HG02840 (cell line): ENCODE results near the gene COQ10B.
A peak's percentile ranks its signal among the peaks of the same experiment; 100 is the strongest.

ENCODE experiments used
- ATAC-seq: cut with Tn5 transposase; IDR thresholded peaks from one replicate; pipeline ENCODE4 v1.9.1; 2021; ENCODE audit warnings: mild to moderate bottlenecking, moderate library complexity, moderate number of reproducible peaks; ENCODE audit not compliant: unreplicated experiment, low FRiP score

The COQ10B gene

DNA sequence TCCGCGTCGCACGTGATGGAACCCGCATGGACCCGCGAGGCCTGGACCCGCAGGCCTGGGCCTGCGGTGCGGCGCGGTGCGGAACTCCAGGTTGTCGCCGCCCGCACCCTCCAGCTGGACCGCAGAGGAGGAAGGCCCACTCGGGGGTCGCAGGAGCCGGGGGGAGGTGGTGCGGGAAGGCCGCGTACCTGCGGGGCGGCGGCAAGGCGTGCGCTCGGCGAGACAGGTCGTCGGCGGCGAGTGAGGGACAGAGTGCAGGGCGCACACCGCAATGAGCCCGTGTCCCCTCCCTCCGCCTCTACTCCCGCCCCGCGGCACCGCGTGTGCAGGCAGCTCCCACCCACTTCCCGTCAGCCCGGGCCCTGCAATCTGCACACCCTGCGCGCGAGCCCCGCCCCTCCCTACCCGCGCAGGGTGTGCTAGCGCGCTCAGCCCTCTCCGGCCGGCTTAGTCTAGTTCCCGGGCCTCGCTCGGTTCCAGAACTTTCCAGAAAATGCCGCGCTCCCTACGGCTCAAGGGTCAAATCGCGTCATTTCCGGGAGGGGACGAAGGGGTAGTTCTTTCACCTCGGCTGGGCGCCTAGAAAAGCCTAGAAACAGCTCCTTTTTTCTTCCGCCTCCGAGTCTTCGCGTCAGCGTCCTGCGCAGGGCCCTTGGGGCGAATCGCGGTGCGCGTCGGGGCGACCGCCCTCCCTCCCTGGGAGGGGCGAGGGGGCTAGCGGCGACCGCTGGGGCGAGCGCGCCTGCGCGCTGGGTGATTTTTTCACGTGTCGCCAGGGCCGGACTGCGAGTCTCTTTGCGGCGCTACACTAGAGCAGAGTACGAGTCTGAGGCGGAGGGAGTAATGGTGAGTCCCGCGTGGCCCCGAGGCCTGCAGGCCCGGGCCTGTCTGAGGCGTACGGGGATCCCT is 46.5 kb downstream of the COQ10B start, which contains the start of the genes HSPD1 and HSPE1:
HSPD1 (minus strand) TSS at position 247 of the 909 bp plus-strand sequence. CDS start 992 bp downstream, outside the sequence.
HSPE1 (plus strand) TSS at position 786 of the 909 bp plus-strand sequence; CDS start at position 844, 58 bp downstream.
- ATAC-seq: peak; percentile 88

DNA sequence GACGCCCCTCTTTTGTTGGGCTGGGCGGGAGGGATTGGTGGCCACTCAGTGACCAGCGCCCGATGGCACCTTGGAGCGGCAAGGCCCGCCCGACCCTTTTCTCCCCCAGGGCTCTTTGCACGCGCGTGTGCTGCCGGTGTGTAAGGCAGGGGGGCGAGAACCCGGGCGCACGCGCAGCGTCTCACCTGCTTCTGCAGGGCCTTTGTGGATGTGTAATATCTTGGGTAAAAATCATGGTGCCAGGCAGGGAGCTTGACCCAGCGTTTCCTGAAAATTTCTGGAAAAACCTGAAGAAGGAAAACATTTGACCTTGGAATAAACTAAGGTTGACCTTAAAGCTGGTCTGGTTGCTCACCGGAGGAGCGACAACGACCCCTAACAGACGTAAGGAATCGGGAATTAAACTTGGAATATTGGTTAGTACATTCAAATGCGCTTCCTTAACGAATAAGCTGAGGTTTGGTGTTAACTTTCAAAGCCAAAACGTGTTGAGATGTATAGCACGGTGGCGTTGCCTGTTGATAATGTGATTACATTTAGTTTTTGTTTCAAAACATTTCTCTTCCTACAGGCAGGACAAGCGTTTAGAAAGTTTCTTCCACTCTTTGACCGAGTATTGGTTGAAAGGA is 47.3 kb downstream of the COQ10B start:
- peak; percentile 7 for ATAC-seq

DNA sequence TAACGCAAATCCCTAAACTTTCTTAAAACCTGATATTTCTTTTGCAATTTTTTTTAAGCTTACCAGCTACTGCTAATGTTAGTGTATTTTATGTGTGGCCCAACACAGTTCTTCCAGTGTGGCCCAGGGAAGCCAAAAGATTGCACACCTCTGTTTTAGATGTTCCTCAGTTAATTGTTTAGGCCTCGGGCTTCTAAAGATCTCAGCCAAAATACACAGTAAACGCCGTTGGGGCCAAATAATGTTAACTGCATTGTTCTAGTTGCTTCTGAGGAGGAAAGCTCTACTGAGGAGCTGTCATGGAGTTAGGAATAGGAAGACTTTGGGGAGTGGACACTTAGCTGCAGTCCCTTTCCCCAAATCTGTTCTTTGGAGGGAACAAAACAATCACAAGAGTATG is 48.8 kb downstream of the COQ10B start:
- ATAC-seq: no peak

DNA sequence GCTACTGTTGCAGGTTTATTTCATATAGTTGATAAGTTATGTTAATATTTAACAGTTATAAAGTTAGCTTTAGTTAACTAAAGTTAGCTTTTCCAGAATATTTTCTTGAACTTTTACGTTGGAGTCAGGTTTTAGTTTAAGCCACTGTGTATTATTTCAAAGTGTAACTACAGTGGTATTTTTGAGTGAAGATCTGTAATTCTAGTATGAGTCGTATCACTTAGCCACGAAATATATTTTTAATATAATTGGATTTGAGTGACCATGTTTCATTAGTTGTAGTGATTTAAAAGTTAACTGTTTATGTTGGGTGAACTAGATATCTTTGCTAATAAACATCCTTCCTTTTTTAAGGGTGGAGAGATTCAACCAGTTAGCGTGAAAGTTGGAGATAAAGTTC is 49.3 kb downstream of the COQ10B start:
- ATAC-seq: no peak

DNA sequence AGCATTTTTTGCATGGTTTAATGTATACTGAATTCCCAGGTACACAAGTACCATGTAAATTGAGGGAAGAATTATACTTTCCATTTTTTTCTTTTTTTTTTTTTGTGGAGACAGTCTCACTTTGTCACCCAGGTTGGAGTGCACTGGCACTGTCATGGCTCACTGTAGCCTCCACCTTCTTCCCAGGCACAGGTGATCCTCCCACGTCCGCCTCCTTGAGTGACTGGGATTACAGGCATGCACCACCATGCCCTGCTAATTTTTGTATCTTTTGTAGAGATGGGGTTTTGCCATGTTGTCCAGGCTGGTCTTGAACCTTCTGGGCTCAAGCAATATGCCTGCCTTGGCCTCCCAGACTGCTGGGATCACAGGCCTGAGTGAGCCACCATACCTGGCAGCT is 50.6 kb downstream of the COQ10B start:
- no peak for ATAC-seq

DNA sequence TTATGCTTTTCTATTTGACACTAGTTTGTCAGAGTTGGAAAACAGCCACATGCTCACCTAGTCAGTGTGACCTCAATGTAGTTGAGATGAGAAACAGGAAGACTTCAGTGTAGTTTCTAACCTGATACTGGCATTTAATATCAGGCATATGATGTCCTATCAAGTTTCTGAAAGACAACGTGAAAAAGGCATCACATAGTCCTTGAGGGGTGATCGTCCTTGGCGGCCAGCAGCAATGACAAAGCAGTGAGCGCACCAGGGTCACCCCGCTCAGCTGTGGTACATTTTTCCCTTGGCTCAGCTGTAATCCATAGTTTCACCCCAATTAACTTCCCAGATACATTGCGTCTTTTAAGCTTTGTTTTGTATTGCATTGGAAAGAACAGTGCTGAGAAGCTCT is 51.2 kb downstream of the COQ10B start:
- ATAC-seq: no peak

DNA sequence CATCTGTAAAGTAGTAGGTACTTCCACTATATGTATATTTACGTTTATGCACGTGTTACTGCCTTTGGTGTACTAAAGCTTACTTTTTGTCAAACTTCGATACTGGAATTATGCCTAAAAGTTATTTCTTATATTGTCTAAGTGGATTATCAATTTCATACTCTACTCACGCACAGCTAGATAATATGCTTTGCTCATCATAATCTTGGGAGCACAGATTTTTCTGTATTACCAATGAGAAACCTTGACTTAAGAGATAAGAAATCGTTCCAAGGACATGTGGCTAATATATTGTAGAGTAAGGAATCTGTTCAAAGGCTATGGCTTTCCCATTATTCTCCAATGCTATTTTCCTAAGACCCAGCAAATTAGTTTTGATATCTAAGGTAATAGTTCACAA is 53.3 kb downstream of the COQ10B start:
- ATAC-seq: no peak

DNA sequence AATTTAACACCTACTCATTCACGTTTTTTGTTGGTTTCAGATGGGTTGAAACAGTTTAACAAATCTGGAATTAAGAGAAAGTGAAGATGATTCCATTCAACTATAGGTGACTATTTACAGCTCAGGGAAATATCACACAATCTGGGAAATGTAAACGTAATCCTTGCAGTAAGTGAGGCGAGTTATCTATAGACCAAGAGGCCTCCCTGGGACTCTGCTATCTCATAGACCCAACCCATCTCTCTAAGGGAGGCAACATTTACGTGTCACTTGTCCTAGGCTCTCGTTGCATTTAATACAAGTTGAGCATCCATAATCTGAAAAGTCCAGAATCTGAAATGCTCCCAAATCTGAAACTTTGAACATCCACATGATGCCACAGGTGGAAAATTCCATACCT is 60.6 kb downstream of the COQ10B start:
- no peak for ATAC-seq

DNA sequence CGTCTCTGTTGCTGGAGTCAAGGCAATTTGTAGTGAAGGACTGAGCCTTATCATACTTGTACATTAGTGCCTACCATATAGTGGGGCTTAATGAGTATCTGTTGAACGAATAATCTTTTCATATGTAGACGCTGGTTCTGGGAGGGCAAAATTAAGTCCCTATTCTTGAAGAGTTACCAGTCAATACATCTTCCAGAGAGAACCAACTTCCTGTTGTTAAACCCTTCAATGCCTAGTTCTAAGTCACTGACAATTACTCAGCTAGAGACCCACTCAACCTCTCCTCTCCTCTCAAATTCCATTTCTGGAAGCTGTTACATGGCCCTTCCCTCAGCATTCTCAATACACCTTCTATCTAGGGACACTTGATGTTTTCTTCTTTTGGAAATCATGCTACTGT is 61.4 kb downstream of the COQ10B start:
- ATAC-seq: no peak

DNA sequence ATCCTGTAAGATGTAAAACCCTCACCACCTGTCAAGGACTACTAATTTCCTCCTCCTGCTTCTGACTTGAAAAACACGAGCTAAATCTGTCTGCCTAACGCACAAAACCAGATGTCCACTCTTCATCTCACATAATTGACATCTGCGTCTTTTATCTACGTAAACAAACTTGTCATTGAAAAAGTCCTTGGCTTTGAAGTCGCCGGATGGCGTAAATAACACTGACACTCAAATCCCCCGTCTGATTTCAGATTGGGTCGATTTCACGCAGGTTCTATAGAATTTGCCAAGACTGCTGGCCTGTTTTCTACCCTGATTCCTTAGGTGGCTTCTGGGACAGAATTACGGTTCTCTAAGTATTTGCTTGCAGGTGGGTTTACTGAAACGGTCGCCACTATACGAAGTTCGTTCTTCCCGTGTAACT is 62.0 kb downstream of the COQ10B start:
- peak; percentile 0 for ATAC-seq

DNA sequence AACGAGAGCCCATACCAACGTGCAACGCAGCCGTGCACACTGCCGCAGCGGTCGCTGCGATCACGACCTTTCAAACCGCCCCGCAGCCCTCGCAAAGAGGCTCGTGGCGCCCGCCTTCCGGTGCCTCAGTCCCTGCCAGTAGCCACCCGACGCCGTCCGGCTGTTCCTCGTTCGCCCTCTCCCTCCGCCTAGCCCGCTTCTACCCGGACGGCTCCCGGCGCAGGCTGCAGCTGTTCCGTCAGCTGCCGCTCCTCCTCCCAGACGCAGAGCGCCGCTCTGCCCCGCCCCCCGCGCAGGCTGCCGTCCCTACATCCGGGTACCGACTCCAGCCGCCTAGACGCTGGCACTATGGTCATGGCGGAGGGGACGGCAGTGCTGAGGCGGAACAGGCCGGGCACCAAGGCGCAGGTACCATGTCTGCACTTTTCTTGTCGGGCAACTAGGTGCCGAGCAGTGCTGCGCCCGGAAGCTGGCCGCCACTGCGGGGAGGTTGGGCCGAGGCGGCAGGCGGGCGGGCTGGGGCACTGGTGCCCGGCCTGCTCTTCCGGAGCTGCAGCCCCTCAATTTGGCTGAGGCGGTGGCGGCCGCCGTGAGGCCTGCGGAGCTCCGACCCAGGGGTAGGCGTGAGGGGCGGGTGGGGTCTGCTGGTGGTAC is 62.5 kb downstream of the COQ10B start, which contains the start of gene MOB4:
MOB4 (plus strand) TSS at position 328 of the 654 bp plus-strand sequence; CDS start at position 349, 21 bp downstream.
- peak; percentile 97 for ATAC-seq

DNA sequence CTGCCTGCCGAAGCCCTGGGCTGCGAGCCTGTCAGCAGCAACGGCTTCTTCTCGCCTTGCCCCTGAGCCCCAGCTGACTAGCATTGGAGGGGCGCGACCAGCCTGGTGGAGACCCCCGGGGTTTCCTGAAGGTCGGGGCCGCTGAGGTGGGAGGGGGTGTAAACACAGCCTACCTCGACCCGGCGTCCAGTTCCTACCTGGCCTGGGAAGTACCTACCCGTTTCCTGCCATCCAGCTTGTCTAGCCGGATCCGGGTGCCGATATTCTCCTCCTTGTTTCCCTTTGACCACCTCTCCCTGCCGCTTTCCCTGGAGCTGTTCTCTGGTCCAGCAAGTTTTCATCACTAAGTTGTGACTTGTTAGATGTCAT is 63.0 kb downstream of the COQ10B start:
- ATAC-seq: peak; percentile 6

DNA sequence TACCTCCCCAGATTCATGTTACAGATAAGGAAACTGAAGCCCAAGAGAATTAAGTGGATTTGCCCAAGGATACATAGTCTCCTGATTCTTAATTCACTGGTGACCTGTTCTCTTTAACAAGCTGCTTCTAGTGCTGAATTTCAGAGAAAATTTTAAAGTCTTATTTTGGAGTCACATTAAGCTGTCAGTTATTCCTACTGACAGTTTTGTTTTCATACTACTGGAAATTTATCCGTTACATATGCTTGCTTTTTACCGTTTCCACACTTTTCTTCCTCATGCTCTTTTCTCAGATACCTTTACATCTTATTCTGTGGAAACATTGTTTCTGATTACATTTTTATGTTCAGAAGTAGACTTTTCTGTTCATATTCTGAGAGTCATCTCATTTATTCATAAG is 63.8 kb downstream of the COQ10B start:
- no peak for ATAC-seq
